ENCODE results near the gene PHC2. TPM values are rescaled to one million over a fixed set of nuclear protein-coding genes. Genes with fewer than 3 reads are reported as not detected.
A peak's percentile ranks its signal among the peaks of the same experiment; 100 is the strongest.

Gene PHC2
- total RNA-seq, 1 experiment from 2014 or later: 176 TPM

GRCh38 chr1:33433509-33434362 lies 2.8 kb upstream of the PHC2 start:
- no peaks in the 10 kb centered on the region for H3K27me3 ChIP-seq (ENCODE audit: insufficient read depth, low read length)
- no peaks in the 10 kb centered on the region for H4K20me1 ChIP-seq (ENCODE audit: insufficient read depth)
- H3K4me3 ChIP-seq (replicated peaks in 1 of 2; ENCODE audit: low read depth in 1 of 2, low read length in 2 of 2): 0 out of 4 replicates have a peak overlapping the region, but pooled peaks of 1 of the 2 experiments have one; percentile 5
- DNase-seq (ENCODE audit: low read depth, low spot score) (peak; percentile 99), ATAC-seq (peak; percentile 44)
- H2AFZ ChIP-seq (ENCODE audit: low read depth, low read length, poor library complexity, severe bottlenecking): no peak overlapping the region
- peaks cover 0 to 7% of the 10 kb centered on the region in 2 experiments; a peak in 1 of 4 replicates for H3K36me3 ChIP-seq (ENCODE audit: control insufficient read depth in 1 of 2, insufficient read depth in 2 of 2, low read length in 2 of 2)
- peaks cover 79 to 88% of the 10 kb centered on the region in 2 experiments for H3K4me1 ChIP-seq (ENCODE audit: control insufficient read depth in 1 of 2, insufficient read depth in 2 of 2, low read length in 2 of 2)
- ChIA-PET CTCF (interaction anchor here (0.5 to 2.2 kb wide), 5 partner anchors 21 to 781 kb away, joined by 3 to 12 read pairs (median 3); no protein-coding TSS in a partner anchor), POLR2A (interaction anchor here (0.5 to 2.0 kb wide), 5 partner anchors 8 to 1427 kb away, joined by 3 to 6 read pairs (median 4); no protein-coding TSS in a partner anchor), RAD21 (ENCODE audit: low non-redundant PET in 1 of 2, low total read pairs in 2 of 2, uncharacterized antibody in 2 of 2, unreplicated experiment in 2 of 2) (interaction anchor here in 1 of 2 experiments (1.8 kb wide), 1 partner anchor 22 kb away, joined by 10 read pairs; no protein-coding TSS in a partner anchor)
- H3K79me2 ChIP-seq (ENCODE audit: insufficient read depth, low read length): peaks cover 18% of the 10 kb centered on the region
- intact Hi-C loops (cut with micrococcal nuclease): no loop called here
- TF ChIP-seq POLR2AphosphoS5 (IDR thresholded peaks at IDR 0.05; ENCODE audit: low read depth, low read length) (peak; percentile 73), CBX3 (IDR thresholded peaks at IDR 0.05; ENCODE audit: low read depth) (no peak), JUND (IDR thresholded peaks at IDR 0.05) (no peak), CTCF (IDR thresholded peaks at IDR 0.05 in 2 of 3, conservative IDR thresholded peaks at IDR 0.05 in 1 of 3; ENCODE audit: borderline replicate concordance in 1 of 3, insufficient read depth in 1 of 3, low read depth in 2 of 3, low read length in 2 of 3) (no peak), SP1 (IDR thresholded peaks at IDR 0.05; ENCODE audit: low read depth) (no peak), EZH2phosphoT487 (IDR thresholded peaks at IDR 0.05; ENCODE audit: borderline replicate concordance) (no peak), ZNF274 (IDR thresholded peaks at IDR 0.05; ENCODE audit: low read depth, low read length) (no peak), ZBTB33 (IDR thresholded peaks at IDR 0.05; ENCODE audit: extremely low read depth, insufficient replicate concordance, low read length) (peak; percentile 86), CEBPB (IDR thresholded peaks at IDR 0.05; ENCODE audit: low read depth) (no peak), RAD21 (IDR thresholded peaks at IDR 0.05; ENCODE audit: low read depth) (no peak), MAX (IDR thresholded peaks at IDR 0.05) (no peak), SRF (IDR thresholded peaks at IDR 0.05; ENCODE audit: low read depth) (no peak), YY1 (IDR thresholded peaks at IDR 0.05; ENCODE audit: extremely low read depth, insufficient replicate concordance, low read depth, low read length) (peak; percentile 32), POLR2A (IDR thresholded peaks at IDR 0.05; ENCODE audit: borderline replicate concordance, extremely low read depth, insufficient read depth, insufficient read length) (no peak), ATF3 (IDR thresholded peaks at IDR 0.05) (no peak), TCF7L2 (IDR thresholded peaks at IDR 0.05; ENCODE audit: borderline replicate concordance, extremely low read depth, insufficient read depth, insufficient read length) (peak; percentile 99)
- no peaks in the 10 kb centered on the region for H3K9me3 ChIP-seq (ENCODE audit: control insufficient read depth in 1 of 2, insufficient read depth in 1 of 2, low read depth in 1 of 2, low read length in 2 of 2)
- peak overlapping the region; percentile 84 for H3K27ac ChIP-seq (ENCODE audit: low read depth, low read length)
- peak overlapping the region; percentile 44 for H3K9ac ChIP-seq (ENCODE audit: low read length)
- H3K9me2 ChIP-seq (ENCODE audit: insufficient read depth): no peaks in the 10 kb centered on the region
- no TSS peak for BruUV-seq (replicated peaks)
- H3K4me2 ChIP-seq (ENCODE audit: low read length): peak overlapping the region; percentile 59

Data from HCT116 (cell line).